Measurements from ENCODE around the gene PNKP. TPM values are rescaled to one million over a fixed set of nuclear protein-coding genes. Genes with fewer than 3 reads are reported as not detected.

PNKP gene
- total RNA-seq, 1 experiment from 2014 or later = 141 TPM

- no peaks in the 10 kb centered on the region for H3K27me3 ChIP-seq (ENCODE audit: low read length)
- POLR2A ChIA-PET (ENCODE audit: unreplicated experiment) = no interaction called here
- no peak overlapping the region for H3K4me3 ChIP-seq (ENCODE audit: low read length)
- no peaks in the 10 kb centered on the region for H4K20me1 ChIP-seq (ENCODE audit: low read length)
- CTCF ChIA-PET = interaction anchor here (0.5 kb wide), 1 partner anchor 76 kb away, joined by 9 read pairs; no protein-coding TSS in a partner anchor
- intact Hi-C loops (cut with micrococcal nuclease) = no loop called here
- H3K9me2 ChIP-seq (replicated peaks; ENCODE audit: low read length) = no peaks in the 10 kb centered on the region
- ATAC-seq = no peak
- no peak overlapping the region for H3K9ac ChIP-seq (ENCODE audit: low read length)
- no TSS peak for BruUV-seq (replicated peaks)
- no peak overlapping the region for H2AFZ ChIP-seq (ENCODE audit: low read length)
- no peak for DNase-seq
- H3F3A ChIP-seq (ENCODE audit: low read length, unreplicated experiment) = no peaks in the 10 kb centered on the region
- TF ChIP-seq CTCF (conservative IDR thresholded peaks at IDR 0.05; ENCODE audit: low read depth, low read length) (no peak), EZH2 (IDR thresholded peaks at IDR 0.05; ENCODE audit: low read length, unreplicated experiment) (no peak), EZH2phosphoT487 (IDR thresholded peaks at IDR 0.05; ENCODE audit: borderline replicate concordance, low read length) (no peak)
- H3K4me2 ChIP-seq (ENCODE audit: low read length) = no peak overlapping the region
- no peak overlapping the region for H3K27ac ChIP-seq (ENCODE audit: low read length)
- H3K79me2 ChIP-seq (ENCODE audit: low read length) = peaks cover 12% of the 10 kb centered on the region
- peaks cover 7% of the 10 kb centered on the region; the same call in 1 of the 2 replicates for H3K36me3 ChIP-seq (ENCODE audit: low read depth, low read length)
- no peaks in the 10 kb centered on the region for H3K9me3 ChIP-seq (ENCODE audit: low read length)
- no peaks in the 10 kb centered on the region for H3K4me1 ChIP-seq (ENCODE audit: insufficient read depth, low read length)
Observed at GRCh38 chr19:49827034-49827433, 40.3 kb downstream of the PNKP start.

- H3K79me2 ChIP-seq (ENCODE audit: low read length) = peaks cover 29% of the 10 kb centered on the region
- CTCF ChIA-PET = no interaction called here
- BruUV-seq (replicated peaks) = no TSS peak
Observed at GRCh38 chr19:49824662-49825061, 42.7 kb downstream of the PNKP start.

More at GRCh38 chr19:49824662-49825061, 42.7 kb downstream of the PNKP start:
- H3K36me3 ChIP-seq (ENCODE audit: low read depth, low read length) = peaks cover 3% of the 10 kb centered on the region; the same call in 1 of the 2 replicates
- POLR2A ChIA-PET (ENCODE audit: unreplicated experiment) = no interaction called here
- no peaks in the 10 kb centered on the region for H3F3A ChIP-seq (ENCODE audit: low read length, unreplicated experiment)
- no peak overlapping the region for H3K9ac ChIP-seq (ENCODE audit: low read length)
- intact Hi-C loops (cut with micrococcal nuclease) = no loop called here
- no peaks in the 10 kb centered on the region for H3K27me3 ChIP-seq (ENCODE audit: low read length)
- DNase-seq (no peak), ATAC-seq (no peak)
- no peak overlapping the region for H3K4me3 ChIP-seq (ENCODE audit: low read length)
- H3K4me1 ChIP-seq (ENCODE audit: insufficient read depth, low read length) = no peaks in the 10 kb centered on the region
- TF ChIP-seq EZH2phosphoT487 (IDR thresholded peaks at IDR 0.05; ENCODE audit: borderline replicate concordance, low read length) (no peak), EZH2 (IDR thresholded peaks at IDR 0.05; ENCODE audit: low read length, unreplicated experiment) (no peak), CTCF (conservative IDR thresholded peaks at IDR 0.05; ENCODE audit: low read depth, low read length) (no peak)
- H3K9me3 ChIP-seq (ENCODE audit: low read length) = no peaks in the 10 kb centered on the region
- H3K27ac ChIP-seq (ENCODE audit: low read length) = no peak overlapping the region
- H3K4me2 ChIP-seq (ENCODE audit: low read length) = no peak overlapping the region
- no peaks in the 10 kb centered on the region for H3K9me2 ChIP-seq (replicated peaks; ENCODE audit: low read length)
- no peak overlapping the region for H2AFZ ChIP-seq (ENCODE audit: low read length)
- H4K20me1 ChIP-seq (ENCODE audit: low read length) = no peaks in the 10 kb centered on the region

Data from PC-3 (cell line).